Fibroblast of mammary gland (primary cell): Measurements from ENCODE around the gene MYO16.
A peak's percentile ranks its signal among the peaks of the same experiment; 100 is the strongest.
"Not testable (repeated sequence)": the region's sequence is repeated elsewhere in the genome, so short reads cannot be mapped to it uniquely, and the experiment has no call there.

Source experiments
- DNase-seq: peaks from one replicate; pipeline ENCODE4 v3.0.0-alpha.2; 2010; ENCODE audit warnings: low read depth
- H3K4me3 ChIP-seq: 2 replicates; pipeline ENCODE4 v1.5.1; 2011; ENCODE audit warnings: low read depth, mild to moderate bottlenecking, low read length, moderate library complexity; ENCODE audit not compliant: control insufficient read depth
- CTCF ChIP-seq: conservative IDR thresholded peaks from 2 replicates; pipeline ENCODE4 v1.5.1; 2011; ENCODE audit warnings: low read depth, low read length, inconsistent platforms; ENCODE audit not compliant: control insufficient read depth, insufficient read depth

MYO16 gene

DNA sequence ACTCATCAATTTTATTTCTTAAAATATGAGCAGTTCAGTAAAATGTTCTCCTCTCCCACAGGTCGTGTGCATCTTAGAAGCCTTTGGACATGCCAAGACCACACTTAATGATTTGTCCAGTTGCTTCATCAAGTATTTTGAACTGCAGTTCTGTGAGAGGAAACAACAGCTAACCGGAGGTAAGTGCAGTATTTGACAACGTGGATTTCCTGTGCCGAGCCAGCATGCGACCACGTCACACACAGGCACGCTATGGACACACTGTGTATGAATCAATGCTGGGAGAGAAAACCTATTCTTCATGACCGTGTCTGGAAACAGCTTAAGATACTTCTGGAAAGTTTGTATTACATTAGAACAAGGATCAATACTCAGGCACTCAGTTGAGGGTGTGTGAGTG lies 268.5 kb downstream of the MYO16 start:
- peak; percentile 63 for DNase-seq
- no peak for TF ChIP-seq CTCF
- H3K4me3 ChIP-seq, result peak overlapping the region; percentile 8

DNA sequence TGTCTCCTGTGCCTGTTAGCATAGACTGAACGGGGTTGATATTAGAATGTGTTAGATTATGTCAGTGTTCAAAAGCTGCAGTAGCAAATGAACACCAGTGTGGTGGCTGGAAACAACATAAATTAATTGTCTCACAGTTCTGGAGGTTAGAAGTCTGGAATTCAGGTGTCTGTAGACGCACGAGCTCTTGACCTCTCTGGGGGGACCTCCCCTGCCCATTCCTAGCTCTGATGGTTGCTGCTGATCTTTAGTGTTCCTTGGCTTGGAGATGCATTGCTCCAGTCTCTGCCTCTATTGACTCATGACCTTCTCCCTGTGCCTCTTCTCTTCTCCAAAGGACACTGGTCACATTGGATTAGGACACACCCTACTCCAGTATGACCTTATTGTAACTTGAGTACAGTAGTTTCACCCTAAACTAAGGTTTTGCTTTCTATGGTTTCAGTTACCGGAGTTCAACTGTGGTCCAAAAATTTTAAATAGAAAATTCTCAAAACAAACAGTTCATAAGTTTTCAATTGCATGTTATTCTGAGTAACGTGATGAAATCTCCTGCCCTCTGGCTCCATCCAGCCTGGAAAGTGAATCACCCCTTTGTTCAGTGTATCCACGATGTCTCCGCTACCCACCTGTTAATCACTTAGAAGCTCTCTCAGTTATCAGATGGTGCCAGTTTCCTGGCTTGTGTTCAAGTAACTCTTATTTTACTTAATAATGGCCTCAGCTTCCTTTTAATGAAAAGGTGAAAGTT lies 273.2 kb downstream of the MYO16 start:
- no peak for TF ChIP-seq CTCF
- no peak overlapping the region for H3K4me3 ChIP-seq
- DNase-seq, result no peak

GRCh38 chr13:108903613-108904012 lies 274.2 kb downstream of the MYO16 start:
- TF ChIP-seq CTCF, result no peak
- H3K4me3 ChIP-seq, result no peak overlapping the region

DNA sequence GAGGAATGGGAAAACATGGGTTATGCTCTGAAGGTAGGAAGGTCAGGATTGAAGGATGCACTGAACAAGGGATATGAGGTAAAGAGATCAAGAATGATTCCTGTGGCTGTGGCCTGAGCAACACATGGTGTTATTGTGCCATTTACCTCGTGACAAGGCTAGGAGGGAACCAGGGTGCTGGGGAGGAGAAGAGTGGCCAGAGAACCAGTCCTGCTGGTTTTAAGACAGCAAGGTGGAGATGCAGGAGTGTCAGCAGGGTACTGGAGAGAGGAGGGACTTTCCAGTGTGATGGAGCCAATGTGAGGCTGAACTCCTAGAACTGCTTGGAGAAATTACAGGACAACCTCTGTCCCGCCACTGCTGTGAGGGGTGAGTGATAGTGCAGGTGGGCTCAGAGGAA lies 282.4 kb downstream of the MYO16 start:
- H3K4me3 ChIP-seq, result no peak overlapping the region
- TF ChIP-seq CTCF, result no peak
- DNase-seq, result no peak

More at GRCh38 chr13:108903613-108904012, 274.2 kb downstream of the MYO16 start:
- DNase-seq, result no peak

DNA sequence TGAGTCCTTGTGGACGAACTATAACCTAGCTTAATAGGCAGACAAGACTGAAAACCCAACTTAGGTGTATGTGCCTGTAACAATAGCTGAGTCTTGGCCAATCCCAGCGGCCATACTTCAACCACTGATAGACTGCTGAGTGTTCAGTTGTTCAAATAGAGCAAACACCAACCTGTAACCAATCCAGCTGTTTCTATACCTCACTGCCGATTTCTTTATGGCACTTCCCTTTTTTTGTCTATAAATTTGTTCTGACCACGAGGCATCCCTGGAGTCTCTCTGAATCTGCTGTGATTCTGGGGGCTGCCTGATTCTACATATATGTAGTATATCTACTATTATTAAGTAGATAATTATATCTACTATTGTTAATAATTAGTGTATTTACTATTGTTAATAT lies 284.3 kb downstream of the MYO16 start:
- H3K4me3 ChIP-seq, result not testable (repeated sequence)

GRCh38 chr13:108915095-108915633 lies 285.8 kb downstream of the MYO16 start:
- H3K4me3 ChIP-seq, result peak overlapping the region; percentile 23
- DNase-seq, result peak; percentile 74
- peak; percentile 75 for TF ChIP-seq CTCF

More for the DNA sequence above, 284.3 kb downstream of the MYO16 start:
- DNase-seq, result not testable (repeated sequence)

- peak overlapping the region; percentile 23 for H3K4me3 ChIP-seq
- no peak for TF ChIP-seq CTCF
- peak; percentile 98 for DNase-seq
These were observed 286.5 kb downstream of the MYO16 start for GRCh38 chr13:108915634-108916512.
